Cerebellar nuclear complex (tissue), 1 donor: Measurements from ENCODE around the gene SFTPA2.
"Not testable (repeated sequence)": the region's sequence is repeated elsewhere in the genome, so short reads cannot be mapped to it uniquely, and the experiment has no call there.

Experiments
- DNase-seq, 2 experiments: peaks; one replicate each; lab custom pipeline; 2025; lab: John Stamatoyannopoulos, UW

Gene SFTPA2

DNA sequence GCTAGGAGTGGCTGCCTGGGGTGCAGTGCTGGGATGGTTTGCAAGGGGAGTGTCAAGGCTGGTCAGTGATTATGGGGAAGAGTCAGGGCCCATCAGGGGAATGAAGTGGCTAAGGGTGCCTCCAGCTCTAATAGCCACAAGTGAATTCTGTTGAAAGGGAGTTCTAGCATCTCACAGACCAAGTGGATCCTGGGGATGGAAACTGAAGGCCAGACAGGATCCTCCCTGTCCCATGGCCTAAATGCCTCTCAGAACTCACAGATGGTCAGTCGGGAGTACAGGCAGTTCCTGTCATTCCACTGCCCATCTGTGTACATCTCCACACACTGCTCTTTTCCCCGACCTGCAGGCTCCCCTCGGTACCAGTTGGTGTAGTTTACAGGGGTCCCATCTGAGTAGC is 3.2 kb downstream of the SFTPA2 start:
- not testable (repeated sequence) for DNase-seq

DNA sequence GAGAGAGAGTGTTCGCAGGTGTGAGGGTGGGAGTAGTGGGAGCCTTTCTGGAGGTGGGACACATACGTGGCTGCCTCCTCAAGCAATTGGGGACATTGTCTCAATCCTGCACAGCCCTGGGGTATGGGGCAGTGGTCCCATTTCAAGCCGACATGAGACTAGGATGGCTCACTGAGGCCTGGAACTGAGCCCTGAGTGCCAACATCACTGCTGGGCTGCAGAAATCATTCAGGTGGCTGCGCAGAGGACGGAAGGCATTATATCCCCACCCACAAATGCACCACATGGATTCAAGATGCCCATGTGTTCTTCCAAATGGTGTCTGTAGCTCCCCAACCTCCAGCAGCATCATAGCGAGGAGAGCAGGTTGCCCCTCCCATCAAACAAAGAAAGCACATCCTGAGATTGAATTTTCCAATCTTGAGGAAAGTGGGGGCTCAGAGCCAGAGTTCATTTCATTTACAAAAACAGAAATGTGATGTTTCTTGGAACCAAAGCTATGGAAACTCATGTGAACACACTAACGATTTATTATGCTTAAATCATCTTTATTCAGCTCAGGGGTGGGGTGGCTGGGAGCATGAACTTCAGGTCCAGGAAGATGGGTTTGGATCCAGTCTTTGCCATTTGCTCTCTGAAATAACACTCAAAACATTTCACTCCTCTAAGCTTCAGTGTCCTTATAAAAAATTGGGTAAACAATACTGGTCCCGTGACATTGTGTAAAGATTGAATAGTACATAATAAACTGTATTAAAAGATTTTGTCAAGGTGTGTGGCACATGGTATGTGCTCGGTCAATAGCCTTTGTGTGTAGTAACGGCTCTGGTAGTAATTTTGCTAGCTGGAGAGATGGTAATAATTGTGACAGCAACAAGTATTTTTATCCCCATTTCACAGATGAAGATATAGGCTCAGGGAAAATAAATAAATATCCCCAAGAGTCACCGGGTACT is 4.6 kb downstream of the SFTPA2 start:
- no peak for DNase-seq

DNA sequence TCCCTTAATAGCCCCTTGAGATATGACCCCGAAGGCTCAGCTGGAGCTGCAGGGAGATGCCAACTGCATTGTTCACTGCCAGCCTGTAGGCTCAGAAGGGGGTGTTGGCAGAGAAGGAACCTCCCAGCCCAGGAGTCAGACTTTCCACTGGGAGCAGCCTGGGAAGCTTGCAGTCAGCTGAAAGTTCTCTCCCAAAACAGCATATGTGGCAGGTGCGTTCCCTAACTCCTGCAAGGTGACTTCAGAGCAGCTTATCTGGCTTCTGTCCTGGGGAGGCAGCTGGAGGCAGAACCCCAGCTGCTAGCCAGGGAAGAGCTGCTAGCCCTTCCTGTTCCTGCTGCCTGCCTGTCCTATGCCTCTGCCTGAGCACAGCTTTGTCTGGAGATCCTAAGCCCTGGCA is 8.1 kb downstream of the SFTPA2 start:
- no peak for DNase-seq

DNA sequence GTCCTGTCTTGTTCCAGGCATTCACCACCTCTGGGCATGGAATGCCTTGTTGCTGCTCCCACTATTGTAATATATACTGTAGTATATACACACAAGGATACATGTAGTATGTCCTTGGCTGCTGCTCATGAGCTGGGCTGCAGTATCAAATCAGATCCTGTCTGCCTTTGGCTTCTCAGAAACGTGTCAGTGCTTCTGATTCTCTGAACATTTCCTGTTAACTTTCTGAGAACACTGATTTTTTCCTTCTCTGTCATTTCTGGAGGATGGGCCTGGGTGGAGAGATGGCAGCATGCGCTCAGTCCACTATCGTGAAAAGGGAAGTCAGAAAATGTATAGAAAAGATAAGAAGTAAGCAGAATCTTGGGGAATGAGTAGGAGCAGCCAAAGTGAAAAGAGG is 12.2 kb downstream of the SFTPA2 start:
- no peak for DNase-seq

DNA sequence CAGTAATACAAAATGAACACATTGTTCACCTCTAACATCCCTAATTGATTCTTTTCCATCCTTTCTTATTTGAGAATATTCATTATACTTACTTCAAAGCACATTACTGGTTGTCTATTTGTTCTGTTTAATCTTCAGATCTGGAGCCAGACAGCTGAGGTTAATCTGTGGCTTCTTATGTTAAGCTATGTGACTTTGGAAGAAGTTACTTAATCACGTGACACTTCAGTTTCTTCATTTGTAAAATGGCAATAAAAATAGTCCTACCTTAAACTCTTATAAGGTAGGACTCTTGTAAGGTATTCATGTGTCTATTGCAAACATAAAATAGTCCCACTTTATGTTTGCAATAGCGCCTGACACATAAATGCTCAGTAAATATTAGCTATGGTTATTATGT is 13.1 kb downstream of the SFTPA2 start:
- not testable (repeated sequence) for DNase-seq

DNA sequence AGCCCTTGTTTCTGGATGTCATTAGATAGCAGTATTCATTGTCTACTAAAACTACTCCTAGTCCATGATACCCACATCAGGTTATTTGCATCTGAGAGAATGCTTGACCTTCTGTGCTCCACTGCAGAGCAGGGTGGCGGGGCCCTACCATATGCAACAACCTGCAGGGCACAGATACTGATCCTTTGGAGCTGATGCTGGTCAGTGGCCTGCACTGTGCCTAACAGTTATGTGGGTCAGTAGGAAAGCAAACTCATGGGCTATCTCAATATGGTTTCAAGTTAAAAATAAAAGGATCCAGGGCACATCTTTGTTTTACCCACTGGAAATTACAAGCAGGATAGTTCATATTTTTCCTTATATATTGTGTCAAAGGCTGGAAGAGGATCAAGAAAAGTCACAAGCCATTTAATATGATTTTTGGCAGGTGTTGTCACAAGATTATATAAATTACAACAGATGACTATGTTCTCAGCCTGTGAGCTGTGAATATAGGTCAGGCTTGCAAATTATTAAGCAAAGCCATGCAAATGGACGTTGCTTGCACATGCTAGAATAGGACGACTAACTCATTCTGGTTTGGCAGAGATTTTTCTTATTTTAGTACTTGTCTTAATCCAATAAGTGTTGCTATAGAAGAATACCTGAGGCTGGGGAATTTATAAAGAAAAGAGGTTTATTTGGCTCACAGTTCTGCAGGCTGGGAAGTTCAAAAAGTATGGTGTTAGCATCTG is 15.1 kb downstream of the SFTPA2 start:
- not testable (repeated sequence) for DNase-seq

DNA sequence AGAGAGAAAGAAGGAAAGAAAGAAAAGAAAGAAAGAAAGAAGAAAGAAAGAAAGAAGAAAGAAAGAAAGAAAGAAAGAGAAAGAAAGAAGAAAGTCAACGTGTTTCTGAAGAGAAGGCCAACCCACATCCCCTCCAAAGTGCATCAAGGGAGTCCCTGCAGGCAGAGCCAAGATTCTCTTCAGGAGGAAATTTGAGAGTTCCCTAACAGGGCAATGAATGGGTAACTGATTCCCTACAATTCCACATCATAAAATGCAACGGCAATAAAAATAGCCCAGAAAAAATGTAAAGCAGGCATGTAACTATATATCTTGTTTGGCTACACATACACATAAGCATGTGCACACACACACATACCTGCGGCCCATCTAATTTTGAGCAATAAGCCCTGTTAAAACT is 15.8 kb downstream of the SFTPA2 start:
- not testable (repeated sequence) for DNase-seq

DNA sequence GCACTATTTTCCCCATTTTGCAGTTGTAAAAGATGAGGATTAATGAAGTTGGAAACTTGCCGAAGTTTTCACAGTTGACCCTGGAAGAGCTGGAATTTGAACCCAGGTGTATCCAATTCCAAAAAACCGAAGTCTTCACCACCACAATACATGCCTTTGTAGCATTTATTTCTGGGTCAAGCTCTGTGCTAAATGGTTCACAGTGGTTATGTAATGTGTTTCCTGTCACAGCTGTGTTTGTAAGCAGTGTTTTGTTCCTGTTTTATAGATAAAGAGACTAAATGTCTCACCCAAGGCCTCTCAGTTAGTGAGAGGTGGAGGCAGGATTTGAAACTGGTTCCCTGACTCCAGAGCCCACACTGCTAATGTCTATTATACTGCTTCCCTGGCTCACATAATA is 17.6 kb downstream of the SFTPA2 start:
- DNase-seq: no peak

DNA sequence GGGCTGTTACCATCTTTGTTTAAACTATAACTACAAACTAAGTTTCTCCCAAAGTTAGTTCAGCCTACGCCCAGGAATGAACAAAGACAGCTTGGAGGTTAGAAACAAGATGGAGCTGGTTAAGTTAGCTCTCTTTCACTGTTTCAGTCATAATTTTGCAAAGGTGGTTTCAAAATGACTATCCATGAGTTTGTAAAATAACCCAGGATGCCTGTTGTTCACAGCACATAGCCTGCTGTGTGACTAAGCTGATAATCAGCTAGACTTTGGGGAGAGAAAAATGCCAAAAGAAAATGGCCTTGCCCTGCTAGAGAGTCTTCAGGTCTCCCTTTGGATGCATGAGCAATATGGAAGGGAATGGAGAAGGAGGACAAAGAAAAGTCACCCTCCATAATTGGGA is 19.3 kb downstream of the SFTPA2 start:
- not testable (repeated sequence) for DNase-seq

DNA sequence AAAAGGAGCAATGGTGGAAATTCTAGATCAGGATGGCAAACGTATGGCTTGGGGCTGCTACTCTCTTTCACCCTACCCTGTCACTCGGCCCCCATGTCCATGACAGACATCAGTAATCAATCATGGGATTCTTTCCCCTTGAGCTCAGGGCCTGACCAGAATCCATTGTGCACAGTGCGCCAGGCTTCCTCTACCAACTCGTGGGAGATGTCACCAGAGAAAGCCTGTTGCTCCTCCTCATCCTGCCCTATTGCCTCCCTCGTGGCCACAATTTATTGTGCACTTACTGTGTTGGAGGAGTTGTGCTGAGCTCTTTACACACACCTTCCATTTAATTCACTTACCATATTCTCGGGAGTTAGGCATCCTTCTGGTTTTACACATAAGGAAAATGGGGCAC is 21.9 kb downstream of the SFTPA2 start:
- not testable (repeated sequence) for DNase-seq

DNA sequence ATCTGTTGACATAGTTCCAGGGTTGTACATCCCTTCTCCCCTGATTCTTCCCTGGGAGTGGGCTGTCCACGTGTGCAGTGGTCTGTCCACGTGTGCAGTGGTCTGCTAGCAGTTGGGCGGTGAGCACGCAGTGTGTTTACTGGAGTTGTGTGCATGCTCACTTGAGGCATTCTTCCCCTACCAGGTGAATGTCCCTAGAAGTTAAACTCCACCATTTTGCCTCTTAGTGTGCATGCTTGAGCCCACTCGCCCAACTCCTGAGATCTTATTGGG is 26.4 kb downstream of the SFTPA2 start:
- not testable (repeated sequence) for DNase-seq

DNA sequence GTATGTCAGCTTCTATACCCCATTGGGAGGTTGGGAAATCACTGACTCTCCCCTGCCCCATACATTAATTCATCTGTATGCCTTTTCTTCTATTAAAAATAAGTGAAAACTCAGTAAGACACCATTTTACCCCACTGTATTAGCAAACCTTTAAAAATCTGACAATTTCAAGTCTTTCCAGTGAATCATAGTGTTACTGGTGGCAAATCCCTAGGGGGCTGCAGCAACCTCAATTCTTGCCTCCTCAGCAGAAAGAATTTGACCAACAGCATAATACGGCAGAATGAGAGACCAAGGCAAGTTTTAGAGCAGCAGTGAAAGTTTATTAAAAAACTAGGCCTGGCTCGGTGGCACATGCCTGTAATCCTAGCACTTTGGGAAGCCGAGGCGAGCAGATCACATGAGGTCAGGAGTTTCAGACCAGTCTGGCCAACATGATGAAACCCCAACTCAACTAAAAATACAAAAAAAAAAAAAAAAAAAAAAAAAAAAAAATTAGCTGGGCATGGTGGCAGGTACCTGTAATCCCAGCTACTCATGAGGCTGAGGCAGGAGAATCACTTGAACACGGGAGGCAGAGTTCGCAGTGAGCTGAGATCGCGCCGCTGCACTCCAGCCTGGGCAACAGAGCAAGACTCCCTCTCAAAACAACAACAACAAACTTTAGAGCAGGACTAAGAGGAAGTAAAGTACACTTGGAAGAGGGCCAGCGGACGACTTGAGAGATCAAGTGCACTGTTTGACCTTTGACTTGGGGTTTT is 26.9 kb downstream of the SFTPA2 start:
- DNase-seq: not testable (repeated sequence)

DNA sequence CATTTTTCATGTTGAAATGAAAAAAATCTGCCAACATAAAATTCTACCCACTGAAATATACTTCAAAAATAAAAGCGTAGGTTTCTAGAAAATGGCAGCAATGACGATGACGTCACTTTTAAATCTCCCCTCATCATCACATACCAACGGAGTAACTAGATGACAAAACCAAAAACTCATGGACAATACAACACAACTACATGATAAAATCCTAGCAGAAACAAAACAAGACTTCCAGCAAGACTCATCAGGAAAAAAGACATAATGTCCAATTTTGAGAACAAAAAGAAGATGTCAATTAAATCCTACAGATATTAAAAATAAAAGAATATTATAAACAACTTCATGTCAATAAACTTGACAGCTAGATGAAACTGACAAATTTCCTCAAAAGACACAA is 31.9 kb downstream of the SFTPA2 start:
- not testable (repeated sequence) for DNase-seq

DNA sequence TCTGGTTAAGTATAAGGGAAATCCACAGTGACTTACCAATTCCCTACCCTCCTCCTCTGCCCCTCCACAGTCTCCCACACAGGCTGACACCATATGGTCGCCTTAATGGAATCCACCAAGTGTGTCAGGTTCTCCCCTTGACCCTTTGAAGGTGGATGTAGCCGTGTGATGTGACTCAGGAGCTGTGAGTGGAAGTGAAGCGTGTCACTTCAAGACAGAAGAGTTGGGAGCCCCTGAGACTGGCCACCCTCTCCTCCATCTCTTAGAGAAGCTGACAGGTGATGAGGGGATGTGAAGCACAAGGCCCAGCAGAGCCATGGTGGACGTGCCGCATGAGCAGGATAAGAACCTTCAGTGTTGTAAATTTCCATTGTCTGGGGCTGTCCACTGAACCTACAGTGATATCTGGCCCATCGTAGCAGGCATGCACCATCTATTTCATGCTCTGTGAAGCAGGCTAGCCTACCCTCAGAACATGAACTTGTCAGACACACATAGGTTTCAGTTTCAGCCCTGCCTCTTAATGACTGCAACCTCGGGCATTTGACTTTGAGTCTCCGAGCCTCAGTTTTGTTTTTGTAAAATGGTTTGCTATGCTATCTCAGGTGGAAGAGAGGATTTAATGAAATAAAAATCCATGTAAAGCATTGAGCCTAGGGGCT is 35.0 kb downstream of the SFTPA2 start:
- not testable (repeated sequence) for DNase-seq

DNA sequence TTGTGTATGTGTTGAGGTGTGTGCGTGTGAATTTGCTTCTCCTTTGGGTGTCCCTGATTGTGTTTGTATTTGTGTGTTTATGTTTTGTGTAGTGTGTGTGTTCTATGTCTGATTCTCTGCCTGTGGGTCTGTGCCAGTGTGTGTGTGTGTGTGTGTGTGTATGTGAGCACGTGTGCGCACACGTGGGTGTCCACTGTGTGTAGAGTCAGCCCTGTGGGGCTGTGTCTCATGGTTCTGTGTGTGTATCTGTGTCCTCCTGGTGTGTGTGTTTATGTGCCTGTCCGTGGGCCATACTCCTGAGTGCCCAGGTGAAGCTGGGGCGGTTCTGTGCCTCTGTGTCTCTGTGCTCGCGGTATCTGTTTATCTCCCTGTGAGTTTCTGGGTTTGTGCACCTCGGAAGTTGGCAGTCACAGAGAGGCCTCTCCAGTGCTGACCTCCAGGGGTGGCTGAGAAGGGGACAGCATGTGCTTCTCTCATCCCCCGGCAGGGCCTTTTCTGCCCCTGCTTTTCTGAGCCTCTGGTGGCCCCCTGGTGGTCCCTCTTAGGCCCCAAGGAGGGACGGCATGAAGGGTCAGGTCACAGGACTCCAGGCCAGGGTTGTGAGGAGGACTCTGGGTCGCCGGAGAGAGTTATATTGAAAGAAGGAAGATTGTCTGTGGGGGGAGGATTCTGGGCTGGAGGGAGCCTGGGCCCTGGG is 36.9 kb downstream of the SFTPA2 start:
- not testable (repeated sequence) for DNase-seq

DNA sequence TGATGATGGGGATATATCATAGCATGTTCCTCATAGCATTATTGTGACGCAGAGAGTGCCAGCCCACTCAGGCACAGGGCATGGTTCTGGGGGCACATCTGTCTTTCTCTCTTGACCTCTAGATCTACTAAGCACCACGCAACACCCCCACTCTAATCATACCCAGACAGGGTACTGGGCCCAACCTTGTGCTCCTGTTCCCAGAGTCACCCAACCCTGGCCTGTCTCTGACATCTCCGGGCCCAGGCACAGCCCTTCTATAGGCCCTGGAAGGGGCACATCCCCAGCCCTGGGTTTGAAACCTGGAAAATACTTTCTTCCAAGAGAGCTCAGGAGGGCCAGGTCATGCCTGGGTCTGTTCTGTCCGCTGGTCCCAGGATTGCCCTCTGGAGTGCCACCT is 37.7 kb downstream of the SFTPA2 start:
- DNase-seq: not testable (repeated sequence)

DNA sequence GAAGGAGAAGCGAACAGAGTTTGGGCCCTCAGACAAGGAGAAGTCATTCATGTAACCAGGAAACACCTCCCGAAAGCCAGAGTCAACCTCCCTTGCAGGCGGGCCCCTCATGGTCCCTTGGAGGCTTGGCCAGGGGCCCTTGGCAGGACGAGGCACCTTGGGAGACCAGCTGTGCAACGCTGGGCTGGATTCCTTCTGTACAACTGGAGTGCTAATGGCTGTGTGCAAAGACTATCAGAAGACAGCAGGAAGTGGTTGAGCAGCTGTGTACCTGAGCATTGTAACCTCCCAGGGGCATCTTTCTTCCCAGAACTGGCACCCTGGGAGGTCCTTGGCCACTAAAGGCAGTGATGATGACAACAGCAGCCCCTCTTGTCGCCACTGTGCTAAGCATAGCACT is 38.5 kb downstream of the SFTPA2 start:
- DNase-seq: not testable (repeated sequence)

DNA sequence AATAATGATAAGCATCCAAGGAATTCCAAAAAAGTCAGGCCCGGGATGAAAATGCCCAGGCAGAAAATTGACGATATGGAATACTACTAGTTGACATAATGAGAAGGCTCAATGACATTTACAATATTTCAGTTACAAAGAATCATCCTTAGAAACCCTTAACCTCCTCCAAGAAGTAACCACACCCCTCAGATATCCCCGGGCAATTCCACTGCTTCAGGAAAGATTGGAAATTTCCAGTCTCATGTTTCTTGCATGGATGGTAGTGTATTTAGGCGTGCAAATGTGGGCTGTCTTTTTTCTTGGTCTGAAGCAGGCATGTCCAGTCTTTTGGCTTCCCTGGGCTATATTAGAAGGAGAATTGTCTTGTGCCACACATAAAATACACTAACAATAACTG is 42.6 kb downstream of the SFTPA2 start:
- DNase-seq: not testable (repeated sequence)

DNA sequence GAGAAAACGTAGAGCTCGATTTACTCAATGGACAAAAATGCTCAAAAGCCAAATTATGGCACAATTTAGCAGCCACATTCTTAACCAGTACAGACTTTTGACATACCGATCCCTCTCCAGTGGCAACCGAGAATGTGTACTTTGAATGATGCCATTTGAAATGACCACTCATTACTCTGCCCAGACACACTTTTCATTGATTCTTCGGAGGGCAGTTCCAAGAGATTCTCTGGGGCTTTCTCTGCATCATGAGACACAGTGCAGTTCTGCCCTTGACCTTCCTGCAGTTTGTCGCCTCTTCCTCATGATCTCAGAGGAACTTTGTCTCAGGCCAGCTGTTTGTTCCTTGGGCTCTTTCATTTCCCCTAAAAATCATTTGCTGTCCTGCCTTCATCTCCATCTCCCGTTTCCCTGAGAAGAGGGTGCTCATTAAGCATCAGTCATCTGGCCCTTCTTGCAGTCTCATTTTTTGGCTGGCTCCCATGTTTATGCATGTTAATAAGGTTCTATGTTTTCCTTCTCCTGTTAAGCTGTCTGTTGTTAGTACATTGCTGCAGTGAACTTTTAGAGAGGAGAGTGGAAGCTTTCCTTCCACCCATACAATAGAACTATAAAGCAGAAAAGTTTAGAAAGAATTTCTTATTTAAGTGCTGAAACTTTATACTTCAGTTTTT is 43.5 kb downstream of the SFTPA2 start:
- not testable (repeated sequence) for DNase-seq

DNA sequence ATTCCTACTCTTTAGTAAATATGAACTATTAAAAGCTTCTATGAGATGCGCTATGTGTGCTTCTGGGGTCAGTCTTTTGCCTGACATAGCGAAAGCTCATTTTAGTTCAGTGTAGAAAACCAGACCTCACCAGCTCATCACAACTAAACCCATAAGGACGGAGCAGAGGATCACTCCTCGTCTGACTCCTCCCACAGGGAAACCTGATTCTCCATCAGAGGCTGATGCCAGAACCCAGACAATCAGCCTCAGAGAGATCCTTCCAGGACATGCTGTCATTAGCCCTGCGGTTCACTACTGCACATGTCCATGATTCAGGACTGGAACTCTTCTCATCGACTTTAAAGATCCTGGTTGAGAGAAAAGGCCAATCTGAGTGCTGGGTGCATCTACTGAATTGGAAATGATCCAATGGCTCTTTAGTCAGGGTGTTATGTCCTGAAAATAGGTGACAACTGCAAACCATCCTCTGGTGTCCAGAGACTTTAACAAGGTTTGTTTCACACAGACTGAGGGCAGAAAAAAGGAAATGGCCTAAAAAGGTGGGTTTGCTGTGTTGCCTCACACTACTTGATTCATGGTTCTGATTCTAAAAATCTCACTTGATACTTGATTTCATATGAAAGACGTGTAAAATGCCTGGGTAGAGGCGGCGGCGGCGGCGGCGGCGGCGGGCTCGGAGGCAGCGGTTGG is 48.2 kb downstream of the SFTPA2 start, which contains the start of gene EIF5AL1:
Gene EIF5AL1 (plus strand): TSS at position 643 of the 693 bp plus-strand sequence. CDS start 117 bp downstream, outside the sequence.
- DNase-seq: not testable (repeated sequence)
